Breast epithelium (tissue), 3 donors: Measurements from ENCODE around the gene MYDGF.

Experiments
- CTCF ChIP-seq, 3 donors: fragments of 450-650 bp; IDR thresholded peaks; one replicate each; pipeline ENCODE4 v1.5.1; 2016 to 2017; ENCODE audit warnings: antibody characterized with exemption in 3 of 3, mild to moderate bottlenecking in 3 of 3, moderate library complexity in 3 of 3
- POLR2A ChIP-seq: fragments of 450-650 bp; IDR thresholded peaks from one replicate; pipeline ENCODE4 v1.6.1; 2016; ENCODE audit warnings: antibody characterized with exemption, mild to moderate bottlenecking, moderate library complexity

GRCh38 chr19:4714016-4714415, 43.9 kb upstream of the MYDGF start:
- TF ChIP-seq CTCF (IDR thresholded peaks at IDR 0.05) (no peak), POLR2A (no peak)
